HG03575 (cell line): Measurements from ENCODE around the gene GNLY.
"Not testable (repeated sequence)": the region's sequence is repeated elsewhere in the genome, so short reads cannot be mapped to it uniquely, and the experiment has no call there.

Experiments
- ATAC-seq: cut with Tn5 transposase; IDR thresholded peaks from one replicate; pipeline ENCODE4 v1.9.1; 2021; ENCODE audit not compliant: unreplicated experiment, insufficient number of reproducible peaks, low FRiP score; ENCODE audit errors: extremely low read depth

Gene GNLY

GRCh38 chr2:85662899-85663593 lies 31.1 kb upstream of the GNLY start:
- no peak for ATAC-seq

- no peak for ATAC-seq
Measured at GRCh38 chr2:85663594-85664565, 30.3 kb upstream of the GNLY start.

GRCh38 chr2:85665264-85665937 lies 28.8 kb upstream of the GNLY start:
- ATAC-seq = no peak

GRCh38 chr2:85666016-85666415 lies 28.1 kb upstream of the GNLY start:
- no peak for ATAC-seq

- ATAC-seq = no peak
Measured at GRCh38 chr2:85666435-85667316, 27.5 kb upstream of the GNLY start.

- ATAC-seq = no peak
Measured at GRCh38 chr2:85667561-85668008, 26.6 kb upstream of the GNLY start.

GRCh38 chr2:85668009-85668856 lies 25.9 kb upstream of the GNLY start, which contains the start of gene SFTPB:
TSS of gene SFTPB (minus strand) at chr2:85668199. CDS start at chr2:85668183, 16 bp downstream.
- ATAC-seq = no peak

GRCh38 chr2:85668857-85669142 lies 25.4 kb upstream of the GNLY start:
- ATAC-seq = no peak

GRCh38 chr2:85669549-85669948 lies 24.6 kb upstream of the GNLY start:
- ATAC-seq = no peak

- ATAC-seq = not testable (repeated sequence)
Measured at GRCh38 chr2:85670416-85670815, 23.7 kb upstream of the GNLY start.

GRCh38 chr2:85672456-85672855 lies 21.7 kb upstream of the GNLY start:
- ATAC-seq = no peak

- no peak for ATAC-seq
Measured at GRCh38 chr2:85673716-85674375, 20.3 kb upstream of the GNLY start.

- no peak for ATAC-seq
Measured at GRCh38 chr2:85674417-85674816, 19.7 kb upstream of the GNLY start.

- no peak for ATAC-seq
Measured at GRCh38 chr2:85675427-85675826, 18.7 kb upstream of the GNLY start.

- no peak for ATAC-seq
Measured at GRCh38 chr2:85675866-85676548, 18.2 kb upstream of the GNLY start.

GRCh38 chr2:85678377-85678776 lies 15.8 kb upstream of the GNLY start:
- ATAC-seq = no peak
